Muscle layer of colon (tissue), 2 donors: ENCODE measurements around the gene RNF224.

Source experiments
- H3K27ac ChIP-seq: one replicate; pipeline ENCODE4 v1.7.0; 2013; ENCODE audit warnings: low read depth, mild to moderate bottlenecking, low read length, moderate library complexity
- H3K27me3 ChIP-seq, 2 donors: one replicate each; pipeline ENCODE4 v1.7.0; 2013; ENCODE audit warnings: low read length in 2 of 2, mild to moderate bottlenecking in 2 of 2; ENCODE audit not compliant: insufficient read depth in 2 of 2, control insufficient read depth in 1 of 2
- H3K36me3 ChIP-seq: one replicate; pipeline ENCODE4 v1.7.0; 2013; ENCODE audit warnings: mild to moderate bottlenecking, low read length; ENCODE audit not compliant: insufficient read depth
- H3K4me1 ChIP-seq: one replicate; pipeline ENCODE4 v1.7.0; 2013; ENCODE audit warnings: mild to moderate bottlenecking, low read length; ENCODE audit not compliant: insufficient read depth
- H3K4me3 ChIP-seq, 2 donors: one replicate each; pipeline ENCODE4 v1.7.0; 2013; ENCODE audit warnings: low read length in 2 of 2, low read depth in 1 of 2, mild to moderate bottlenecking in 1 of 2, moderate library complexity in 1 of 2
- H3K9ac ChIP-seq: one replicate; pipeline ENCODE4 v1.7.0; 2013; ENCODE audit warnings: low read length
- H3K9me3 ChIP-seq: one replicate; pipeline ENCODE4 v1.7.0; 2013; ENCODE audit warnings: mild to moderate bottlenecking, low read length
- donor health status: abdominal sarcoma.
- donor health status: Adenocarcinoma of cecum.

RNF224 gene

DNA sequence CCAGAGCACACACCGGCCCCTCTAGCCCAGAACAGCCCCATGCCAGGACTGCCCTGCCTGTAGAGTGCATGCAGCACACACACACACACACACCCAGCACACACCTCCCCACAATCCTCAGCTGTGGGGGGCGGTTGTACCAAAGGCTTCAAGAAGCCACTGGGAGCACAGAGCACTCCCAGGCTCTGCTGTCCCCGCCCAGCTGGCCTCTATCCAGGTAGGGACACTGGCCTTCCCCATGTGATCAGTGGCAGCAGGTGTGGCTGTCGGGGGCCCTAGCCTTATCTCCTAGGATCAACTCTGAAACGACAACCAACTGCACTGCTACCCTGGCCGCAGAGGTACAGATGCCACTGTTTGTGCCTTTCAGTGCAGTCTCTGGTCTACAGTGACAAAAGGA is 40.9 kb upstream of the RNF224 start:
- Histone ChIP-seq H3K4me1 (peaks cover 32% of the 10 kb centered on the region), H3K27me3 (no peaks in the 10 kb centered on the region), H3K9ac (no peak overlapping the region), H3K27ac (no peak overlapping the region), H3K36me3 (peaks cover 62% of the 10 kb centered on the region), H3K4me3 (peak overlapping the region in 1 of 2 donors; percentile 98), H3K9me3 (no peaks in the 10 kb centered on the region)

DNA sequence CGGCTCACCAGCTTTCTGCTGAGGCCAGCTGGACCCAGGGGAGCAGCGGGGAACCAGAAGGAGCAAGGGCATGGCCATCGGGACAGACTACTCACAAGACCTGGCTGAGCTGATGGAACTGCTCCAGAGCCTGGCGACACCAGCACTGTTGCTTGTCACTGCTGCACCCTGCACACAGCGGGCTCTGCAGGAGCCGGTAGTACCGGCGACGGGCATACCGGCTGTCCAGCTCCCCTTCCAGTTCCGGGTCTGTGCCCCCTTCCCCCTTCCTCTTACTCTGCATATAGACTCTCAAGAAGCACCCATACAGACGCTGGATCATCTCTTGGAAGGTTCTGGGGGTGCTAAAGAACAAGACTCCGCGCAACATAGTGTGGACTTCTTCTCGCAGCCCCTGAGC is 39.9 kb upstream of the RNF224 start:
- H3K4me1 ChIP-seq, result peaks cover 32% of the 10 kb centered on the region
- peak overlapping the region; percentile 93 to 98 for H3K4me3 ChIP-seq
- no peaks in the 10 kb centered on the region for H3K9me3 ChIP-seq
- peak overlapping the region; percentile 76 for H3K9ac ChIP-seq
- no peaks in the 10 kb centered on the region for H3K27me3 ChIP-seq
- H3K27ac ChIP-seq, result no peak overlapping the region
- H3K36me3 ChIP-seq, result peaks cover 63% of the 10 kb centered on the region

- peak overlapping the region; percentile 95 for H3K27ac ChIP-seq
- H3K4me3 ChIP-seq, result peak overlapping the region; percentile 93 to 98
- H3K9ac ChIP-seq, result peak overlapping the region; percentile 76
- H3K9me3 ChIP-seq, result no peaks in the 10 kb centered on the region
- peaks cover 56% of the 10 kb centered on the region for H3K36me3 ChIP-seq
- peaks cover 32% of the 10 kb centered on the region for H3K4me1 ChIP-seq
- no peaks in the 10 kb centered on the region for H3K27me3 ChIP-seq
Measured at GRCh38 chr9:137188086-137188489, 39.2 kb upstream of the RNF224 start.

- Histone ChIP-seq H3K27ac (peak within 1 kb of the TSS; percentile 95), H3K4me1 (peaks cover 32% of the 10 kb centered on the region), H3K4me3 (peak within 1 kb of the TSS; percentile 93 to 98), H3K9me3 (no peaks in the 10 kb centered on the region), H3K27me3 (no peaks in the 10 kb centered on the region), H3K36me3 (peaks cover 50% of the 10 kb centered on the region), H3K9ac (peak within 1 kb of the TSS; percentile 76)
Measured at GRCh38 chr9:137188490-137189296, 38.6 kb upstream of the RNF224 start, which contains the start of the genes ANAPC2 and SSNA1. Gene ANAPC2 (minus strand): TSS chr9:137188560. CDS start chr9:137188532, 28 bp downstream. Gene SSNA1 (plus strand): TSS chr9:137188676. CDS start chr9:137188727, 51 bp downstream.

DNA sequence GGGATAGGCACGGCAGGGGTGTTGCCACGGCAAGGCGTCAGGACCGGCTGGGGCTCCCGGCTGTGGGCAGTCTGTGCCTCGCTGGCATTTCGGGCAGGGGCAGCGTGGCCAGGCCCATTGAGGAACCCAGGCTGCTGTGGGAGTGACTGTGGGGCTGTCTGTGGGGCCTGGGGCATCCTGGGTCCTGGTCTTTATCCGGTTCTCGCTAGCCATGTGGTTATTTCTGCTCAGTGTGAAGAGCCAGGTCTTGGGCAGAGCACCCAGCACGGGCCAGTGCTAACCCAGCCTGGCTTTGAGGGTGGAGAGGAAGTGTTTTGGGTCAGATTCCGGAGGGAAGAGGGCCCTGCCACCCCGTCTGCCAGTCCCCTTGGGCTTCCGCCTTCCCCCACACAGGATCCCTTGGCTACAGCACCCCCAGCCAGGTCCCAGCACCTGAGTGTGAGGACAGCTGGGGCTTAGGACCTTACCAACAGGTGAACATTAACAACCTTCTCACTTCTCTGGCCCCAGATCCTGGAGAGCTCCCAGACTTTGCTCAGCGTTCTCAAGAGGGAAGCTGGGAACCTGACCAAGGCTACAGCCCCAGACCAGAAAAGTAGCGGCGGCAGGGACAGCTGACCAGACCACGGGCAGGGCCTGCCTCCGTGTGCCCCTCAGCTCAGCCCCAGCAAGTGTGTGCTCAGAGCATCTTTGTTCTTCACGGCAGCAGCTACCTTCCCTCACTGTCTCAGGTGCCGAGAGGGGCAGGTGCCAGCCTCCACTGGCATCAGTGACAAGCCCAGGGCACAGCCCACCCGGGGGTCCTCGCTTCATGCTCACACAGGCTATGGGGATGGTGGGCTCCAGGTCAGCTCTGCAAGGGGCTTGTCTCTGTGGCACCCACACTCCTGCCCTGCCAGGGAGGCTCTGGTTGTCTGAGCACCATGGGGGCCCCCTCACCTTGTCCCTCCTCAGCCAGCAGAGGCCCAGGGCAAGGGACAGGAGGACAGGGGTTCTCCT is 37.7 kb upstream of the RNF224 start:
- H3K36me3 ChIP-seq, result peaks cover 41% of the 10 kb centered on the region

DNA sequence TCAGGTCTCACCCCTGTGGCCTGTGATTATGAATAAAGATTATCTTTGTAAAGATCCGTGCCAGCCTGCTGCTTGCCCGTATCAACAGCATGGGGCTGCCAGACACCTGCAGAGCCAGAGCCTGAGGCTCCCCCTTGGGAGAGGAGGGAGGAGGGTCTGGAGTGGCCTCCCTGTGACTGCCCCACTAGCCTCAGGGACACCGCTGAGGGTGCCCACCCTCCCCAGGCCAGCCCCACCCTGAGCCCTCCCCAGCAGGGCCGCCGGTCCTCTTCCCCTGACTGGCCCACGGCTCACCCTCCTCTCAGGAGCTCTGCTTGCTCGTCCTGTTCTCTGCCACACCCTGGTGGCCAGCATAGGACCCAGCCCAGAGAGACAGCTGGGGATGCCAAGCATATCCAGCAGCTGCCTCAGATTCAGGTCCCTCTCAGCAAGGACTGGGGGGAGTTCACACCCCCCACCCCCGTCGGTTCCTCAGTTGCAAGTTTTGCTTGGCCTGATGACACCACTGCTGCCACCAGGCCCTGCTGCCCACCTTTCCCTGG is 36.9 kb upstream of the RNF224 start:
- Histone ChIP-seq H3K36me3 (peaks cover 37% of the 10 kb centered on the region), H3K9ac (no peak overlapping the region), H3K27ac (no peak overlapping the region), H3K27me3 (no peaks in the 10 kb centered on the region), H3K4me1 (peaks cover 32% of the 10 kb centered on the region), H3K4me3 (no peak overlapping the region), H3K9me3 (no peaks in the 10 kb centered on the region)

More for the DNA sequence above, 37.7 kb upstream of the RNF224 start:
- H3K9me3 ChIP-seq, result no peaks in the 10 kb centered on the region
- H3K9ac ChIP-seq, result peak overlapping the region; percentile 68
- H3K27ac ChIP-seq, result peak overlapping the region; percentile 95
- peak overlapping the region; percentile 93 to 98 for H3K4me3 ChIP-seq
- H3K27me3 ChIP-seq, result no peaks in the 10 kb centered on the region
- peaks cover 32% of the 10 kb centered on the region for H3K4me1 ChIP-seq

DNA sequence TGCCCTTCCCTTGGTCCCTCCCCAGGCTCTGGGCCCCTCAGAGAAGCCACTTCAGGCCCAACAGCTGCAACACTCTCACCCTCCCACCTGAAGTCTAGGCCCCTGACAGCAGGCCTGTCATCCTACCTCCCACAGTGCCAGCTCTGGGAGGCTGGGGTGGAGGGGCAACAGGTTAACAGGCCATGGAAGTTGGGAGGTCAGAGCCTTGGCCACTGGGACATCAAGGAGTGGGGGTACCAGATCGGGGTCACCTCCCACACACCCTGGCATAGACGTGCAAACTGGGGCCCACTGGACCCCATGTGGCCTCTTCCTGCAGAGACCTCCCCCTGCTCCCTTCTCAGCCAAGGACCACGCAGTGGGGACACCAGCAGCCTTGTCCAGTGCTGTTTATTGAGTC is 36.1 kb upstream of the RNF224 start:
- H3K27ac ChIP-seq, result no peak overlapping the region
- peaks cover 29% of the 10 kb centered on the region for H3K4me1 ChIP-seq
- H3K4me3 ChIP-seq, result no peak overlapping the region
- no peaks in the 10 kb centered on the region for H3K27me3 ChIP-seq
- no peaks in the 10 kb centered on the region for H3K9me3 ChIP-seq
- no peak overlapping the region for H3K9ac ChIP-seq
- peaks cover 28% of the 10 kb centered on the region for H3K36me3 ChIP-seq

DNA sequence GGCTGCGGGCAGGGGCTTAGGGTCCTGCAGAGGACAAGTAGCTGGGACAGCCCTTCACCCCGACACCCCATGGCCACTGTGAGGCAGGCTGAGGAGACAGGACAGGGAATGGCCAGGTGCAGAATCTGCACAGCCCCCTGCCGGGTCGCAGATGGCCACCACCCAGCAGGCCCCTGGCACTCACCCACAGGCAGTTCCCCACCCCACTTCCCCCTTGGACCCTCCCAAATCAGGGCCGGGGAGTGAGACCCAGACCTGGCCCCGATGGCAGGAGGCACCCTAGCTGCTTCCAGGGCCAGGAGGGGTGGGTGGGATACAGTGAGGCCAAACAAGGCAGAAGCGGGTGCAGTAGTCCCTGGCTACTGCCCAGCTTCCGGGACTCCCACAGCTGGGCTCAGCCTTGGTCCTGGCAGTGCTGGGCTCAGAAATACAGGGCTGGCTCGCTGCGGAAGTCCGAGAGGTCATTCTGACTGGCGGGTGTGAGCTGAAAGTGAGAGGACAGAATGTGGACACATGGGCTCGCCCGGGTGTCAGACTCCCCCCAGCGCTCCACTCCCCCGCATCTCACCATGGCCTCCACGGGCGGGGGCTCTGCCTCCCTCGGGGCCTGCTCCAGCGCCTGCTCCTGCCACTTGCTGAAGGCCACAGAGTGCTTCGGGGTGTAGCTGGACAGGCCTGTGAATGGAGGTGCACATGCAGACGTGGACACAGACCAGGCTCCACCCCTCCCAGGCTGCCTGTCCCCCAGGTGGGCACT is 35.4 kb upstream of the RNF224 start:
- H3K27me3 ChIP-seq, result no peaks in the 10 kb centered on the region
- H3K4me1 ChIP-seq, result peaks cover 22% of the 10 kb centered on the region
- H3K36me3 ChIP-seq, result peaks cover 22% of the 10 kb centered on the region
- no peak overlapping the region for H3K27ac ChIP-seq
- no peak overlapping the region for H3K9ac ChIP-seq
- no peak overlapping the region for H3K4me3 ChIP-seq
- H3K9me3 ChIP-seq, result no peaks in the 10 kb centered on the region

DNA sequence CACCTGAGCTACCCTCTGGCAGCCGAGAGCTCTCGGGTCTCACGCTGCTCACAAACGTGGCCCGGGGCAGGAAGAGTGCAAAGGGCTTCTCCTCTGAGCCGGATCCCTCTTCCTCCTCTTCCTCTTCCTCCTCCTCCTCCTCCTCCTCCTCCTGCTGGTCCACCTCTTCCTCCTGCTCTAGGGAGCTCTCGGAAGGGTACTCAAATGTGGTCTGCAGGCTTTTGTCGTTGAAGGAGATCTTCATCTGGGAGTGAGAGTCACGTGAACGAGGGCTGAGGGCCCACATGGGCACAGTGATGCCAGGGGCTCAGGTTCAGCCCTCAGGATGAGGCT is 34.9 kb upstream of the RNF224 start:
- Histone ChIP-seq H3K36me3 (peaks cover 20% of the 10 kb centered on the region), H3K9me3 (no peaks in the 10 kb centered on the region), H3K4me3 (no peak overlapping the region), H3K9ac (no peak overlapping the region), H3K4me1 (peaks cover 17% of the 10 kb centered on the region), H3K27ac (no peak overlapping the region), H3K27me3 (no peaks in the 10 kb centered on the region)

GRCh38 chr9:137192859-137193258 is 34.4 kb upstream of the RNF224 start:
- no peak overlapping the region for H3K9ac ChIP-seq
- peaks cover 20% of the 10 kb centered on the region for H3K36me3 ChIP-seq
- no peaks in the 10 kb centered on the region for H3K9me3 ChIP-seq
- H3K4me3 ChIP-seq, result no peak overlapping the region
- H3K27me3 ChIP-seq, result no peaks in the 10 kb centered on the region
- no peak overlapping the region for H3K27ac ChIP-seq
- peaks cover 13% of the 10 kb centered on the region for H3K4me1 ChIP-seq
